CD4-positive, CD25-positive, alpha-beta regulatory T cell (primary cell): ENCODE results near the gene AMY1C. TPM values are rescaled to one million over a fixed set of nuclear protein-coding genes. Genes with fewer than 3 reads are reported as not detected.

Source experiments
- ATAC-seq, 2 donors: fragments of 150-1000 bp; cut with Tn5 transposase; one replicate each; pipeline ENCODE4 v1.10.0; 2021; ENCODE audit warnings: low read depth in 2 of 2, moderate number of reproducible peaks in 2 of 2, moderate library complexity in 1 of 2
- DNase-seq, 3 donors: peaks; one replicate each; pipeline versions ENCODE4 v3.0.0 to v3.0.0-alpha.2; 2012 to 2022; ENCODE audit warnings: mixed read lengths in 1 of 3
- H3K27ac ChIP-seq: one replicate; pipeline ENCODE4 v1.7.0; 2013; ENCODE audit warnings: mild to moderate bottlenecking, low read length; ENCODE audit not compliant: insufficient read depth, poor library complexity, severe bottlenecking
- H3K27me3 ChIP-seq: one replicate; pipeline ENCODE4 v1.7.0; 2013; ENCODE audit warnings: low read length; ENCODE audit not compliant: control insufficient read depth, insufficient read depth
- H3K36me3 ChIP-seq: one replicate; pipeline ENCODE4 v1.7.0; 2013; ENCODE audit warnings: mild to moderate bottlenecking, low read length, moderate library complexity; ENCODE audit not compliant: control insufficient read depth, insufficient read depth
- H3K4me1 ChIP-seq: 2 replicates; pipeline ENCODE4 v1.7.0; 2013; ENCODE audit warnings: mild to moderate bottlenecking, low read length; ENCODE audit not compliant: insufficient read depth, control insufficient read depth, poor library complexity, severe bottlenecking
- H3K4me3 ChIP-seq: one replicate; pipeline ENCODE4 v1.7.0; 2013; ENCODE audit warnings: low read depth, mild to moderate bottlenecking, low read length, moderate library complexity
- H3K9me3 ChIP-seq, 2 experiments: 1 replicate in 1 of 2; 2 replicates in 1 of 2; pipeline ENCODE4 v1.7.0; 2013; ENCODE audit warnings: low read length in 2 of 2, mild to moderate bottlenecking in 1 of 2, moderate library complexity in 1 of 2; ENCODE audit not compliant: control insufficient read depth in 2 of 2
- H3K27ac Mint-ChIP-seq, 3 donors: one replicate each; pipeline ENCODE4 v1.8.0; 2020 to 2022; ENCODE audit warnings: mild to moderate bottlenecking in 3 of 3, mixed read lengths in 3 of 3, moderate library complexity in 2 of 3
- H3K27me3 Mint-ChIP-seq: one replicate; pipeline ENCODE4 v1.8.0; 2022; ENCODE audit warnings: mild to moderate bottlenecking, mixed read lengths
- H3K36me3 Mint-ChIP-seq: one replicate; pipeline ENCODE4 v1.8.0; 2020; ENCODE audit warnings: mixed read lengths
- H3K4me1 Mint-ChIP-seq, 4 donors: one replicate each; pipeline ENCODE4 v1.8.0; 2020 to 2022; ENCODE audit warnings: mixed read lengths in 4 of 4, mild to moderate bottlenecking in 1 of 4
- H3K4me3 Mint-ChIP-seq, 4 donors: one replicate each; pipeline ENCODE4 v1.8.0; 2020 to 2022; ENCODE audit warnings: mild to moderate bottlenecking in 4 of 4, mixed read lengths in 4 of 4, moderate library complexity in 3 of 4
- H3K9me3 Mint-ChIP-seq, 7 donors: one replicate each; pipeline ENCODE4 v1.8.0; 2020 to 2022; ENCODE audit warnings: mixed read lengths in 7 of 7, mild to moderate bottlenecking in 3 of 7, moderate library complexity in 2 of 7
- polyA plus RNA-seq, 4 donors: library from polyadenylated mRNA; unstranded; fragments of 300-500 nt; fragmentation: Illumina TruSeq; gene quantifications; one replicate each; pipeline ENCODE4 v1.2.3, GENCODE V29; 2021
- total RNA-seq: library from RNA; stranded (reverse); gene quantifications from one replicate; pipeline ENCODE4 v1.2.3, GENCODE V29; 2022

The AMY1C gene
- total and polyA plus RNA-seq, 5 donors from 2014 or later = not detected

- Histone ChIP-seq H3K27ac (no peak overlapping the region), H3K4me1 (no peaks in the 10 kb centered on the region), H3K27me3 (no peaks in the 10 kb centered on the region), H3K36me3 (no peaks in the 10 kb centered on the region), H3K4me3 (no peak overlapping the region), H3K9me3 (no peaks in the 10 kb centered on the region)
- H3K9me3 Mint-ChIP-seq = peaks cover 3 to 11% (median 6%) of the 10 kb centered on the region in 7 donors
- no peak overlapping the region for H3K27ac Mint-ChIP-seq
- H3K27me3 Mint-ChIP-seq = peaks cover 1% of the 10 kb centered on the region
- H3K4me3 Mint-ChIP-seq = no peak overlapping the region
- ATAC-seq (no peak), DNase-seq (no peak)
- H3K4me1 Mint-ChIP-seq = no peaks in the 10 kb centered on the region
- H3K36me3 Mint-ChIP-seq = no peaks in the 10 kb centered on the region
Observed at GRCh38 chr1:103790172-103790571, 40.5 kb downstream of the AMY1C start.

Other genes with a start within 250 kb of the AMY1C start
- gene RNPC3, start 224.2 kb upstream of the AMY1C start, total RNA-seq = 51.1 TPM
- 10 to 100 TPM; 15.3 to 21.1 (median 19.0) TPM for gene RNPC3, start 224.2 kb upstream of the AMY1C start, polyA plus RNA-seq
- 38.2 TPM for gene AMY2B, start 178.3 kb upstream of the AMY1C start, total RNA-seq
- 1 to 10 TPM in 3 of 4 donors, under 1 TPM in 1; 0.23 to 1.8 (median 1.2) TPM for gene AMY2B, start 178.3 kb upstream of the AMY1C start, polyA plus RNA-seq
- not detected for gene AMY2A, start 132.5 kb upstream of the AMY1C start, total RNA-seq
- not detected for gene AMY2A, start 132.5 kb upstream of the AMY1C start, polyA plus RNA-seq
- gene AMY1A, start 94.1 kb upstream of the AMY1C start, total RNA-seq = not detected
- not detected for gene AMY1A, start 94.1 kb upstream of the AMY1C start, polyA plus RNA-seq
- not detected for gene AMY1B, start 53.7 kb upstream of the AMY1C start, total RNA-seq
- not detected for gene AMY1B, start 53.7 kb upstream of the AMY1C start, polyA plus RNA-seq